Erythroblast (primary cell): ENCODE results near the gene TAB2.
A peak's percentile ranks its signal among the peaks of the same experiment; 100 is the strongest.

Source experiments
- DNase-seq, 2 experiments: peaks; one replicate each; lab custom pipeline; 2025; lab: John Stamatoyannopoulos, UW
- GATA1 ChIP-seq: IDR thresholded peaks from 2 replicates; pipeline ENCODE4 v1.6.1; 2011; ENCODE audit warnings: low read depth, mild to moderate bottlenecking, control low read depth, low read length, moderate library complexity
- POLR2A ChIP-seq: IDR thresholded peaks from 2 replicates; pipeline ENCODE4 v1.6.1; 2011; ENCODE audit warnings: mild to moderate bottlenecking, low read length

The TAB2 gene

DNA sequence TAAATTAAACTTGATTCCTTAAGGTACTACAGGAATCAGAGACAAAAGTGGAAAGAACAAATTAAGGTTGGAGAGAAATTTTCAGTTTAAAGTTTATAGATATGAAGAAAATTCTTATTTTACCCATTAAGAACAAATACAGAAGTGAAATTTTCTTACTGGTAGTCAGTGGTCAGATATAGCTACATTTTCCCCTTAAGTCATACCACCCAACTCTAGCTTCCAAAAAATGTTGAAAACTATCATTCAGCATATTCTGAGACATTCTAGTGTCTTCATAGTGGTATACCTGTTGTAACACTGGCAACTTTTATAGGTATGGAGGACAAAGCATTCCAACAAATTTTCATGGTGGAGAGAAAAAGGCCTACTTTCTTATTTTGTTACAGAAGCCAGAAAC, 67.0 kb downstream of the TAB2 start:
- TF ChIP-seq POLR2A: no peak
- TF ChIP-seq GATA1: no peak
- DNase-seq: no peak

DNA sequence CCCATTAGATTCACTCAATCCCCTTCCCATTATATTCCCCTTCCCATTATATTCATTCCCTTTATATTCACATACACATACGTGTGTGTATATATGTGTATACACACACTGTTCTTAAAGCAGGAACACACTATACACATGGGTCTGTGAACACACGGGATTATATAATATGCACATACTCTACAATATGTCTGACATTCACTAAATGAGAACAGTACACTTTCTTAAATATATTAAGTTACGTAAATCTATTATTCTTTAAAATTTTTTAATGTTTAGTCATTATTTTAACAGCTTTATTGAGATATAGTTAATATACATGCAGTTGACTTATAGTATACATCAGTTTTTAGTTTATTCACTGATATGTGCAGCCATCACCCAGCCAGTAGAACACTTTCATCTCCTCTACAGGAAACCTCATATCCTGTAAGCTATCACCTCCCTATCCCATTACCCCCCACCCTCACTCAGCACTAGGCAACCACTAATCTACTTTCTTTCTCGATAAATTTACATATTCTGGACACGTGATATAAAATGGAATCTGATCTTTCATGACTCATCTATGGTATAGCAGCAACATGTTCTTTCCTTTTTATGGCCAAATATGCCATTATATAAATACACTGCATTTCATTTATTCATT, 68.6 kb downstream of the TAB2 start:
- DNase-seq: no peak
- TF ChIP-seq GATA1: no peak
- TF ChIP-seq POLR2A: no peak

DNA sequence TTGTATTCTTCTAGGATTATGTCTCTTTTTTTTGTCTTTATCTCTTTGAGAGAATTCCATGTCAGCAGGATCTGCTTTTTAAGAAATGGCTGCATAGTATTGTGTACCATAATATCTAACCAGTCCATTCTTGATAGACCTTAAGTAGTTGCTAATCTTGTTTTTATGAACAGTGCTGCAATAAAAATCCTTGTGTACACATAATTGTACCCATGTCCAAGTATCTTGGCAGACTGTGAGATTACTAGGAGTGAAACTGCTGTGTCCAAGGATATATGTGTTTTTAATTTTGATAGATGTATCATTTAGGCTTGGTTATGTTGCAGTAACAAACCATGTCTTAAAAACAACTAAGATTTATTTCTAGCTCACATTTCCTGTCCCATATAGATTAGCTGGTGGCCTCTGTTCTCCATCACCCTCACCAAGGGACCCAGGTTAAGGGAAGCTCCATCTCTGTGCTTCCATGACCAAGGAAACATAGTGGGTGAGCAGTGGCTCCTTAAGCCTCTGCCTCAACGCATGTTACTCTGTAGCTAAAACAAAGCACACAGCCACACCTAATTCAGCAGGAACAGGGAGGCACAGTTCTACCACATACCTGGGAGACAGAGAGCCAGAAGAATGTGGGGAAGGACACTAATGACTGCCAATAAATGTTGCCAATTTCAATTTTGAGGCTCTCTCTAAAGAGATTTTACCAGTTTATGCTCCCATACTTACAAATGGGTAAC, 70.4 kb downstream of the TAB2 start:
- DNase-seq: no peak
- no peak for TF ChIP-seq GATA1
- TF ChIP-seq POLR2A: no peak

DNA sequence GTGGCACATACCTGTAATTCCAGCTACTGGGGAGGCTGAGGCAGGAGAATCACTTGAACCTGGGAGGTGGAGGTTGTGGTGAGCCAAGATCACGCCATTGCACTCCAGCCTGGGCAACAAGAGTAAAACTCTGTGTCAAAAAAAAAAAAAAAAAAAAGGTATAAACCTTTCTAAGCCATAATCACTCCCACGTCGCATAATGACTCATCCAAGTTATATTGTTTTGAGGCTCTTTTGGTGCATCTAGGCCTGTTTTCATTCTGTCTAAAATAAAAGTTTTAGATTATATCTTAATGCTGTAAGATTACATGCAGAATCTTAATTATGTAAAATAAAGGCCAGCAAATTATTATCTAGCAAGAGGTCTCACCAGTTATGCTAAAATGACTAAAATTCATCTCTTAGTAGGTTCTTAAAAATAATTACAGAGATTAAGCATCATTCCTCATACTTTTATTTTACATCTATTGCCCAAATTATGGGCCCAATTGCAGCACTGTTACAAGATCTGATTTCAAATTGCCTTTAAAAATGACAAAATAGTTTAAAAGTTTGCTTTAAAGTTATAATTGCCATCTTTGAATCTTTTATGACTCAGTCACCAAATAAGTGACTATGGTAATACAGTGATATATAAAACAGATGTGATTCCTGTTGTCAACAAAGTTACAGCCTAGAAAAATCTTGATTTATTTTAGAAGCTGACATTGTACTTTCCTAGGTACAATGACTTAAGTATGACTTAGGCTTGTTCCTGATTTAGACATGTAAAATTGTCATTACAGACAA, 72.2 kb downstream of the TAB2 start:
- DNase-seq: no peak
- no peak for TF ChIP-seq POLR2A
- no peak for TF ChIP-seq GATA1

DNA sequence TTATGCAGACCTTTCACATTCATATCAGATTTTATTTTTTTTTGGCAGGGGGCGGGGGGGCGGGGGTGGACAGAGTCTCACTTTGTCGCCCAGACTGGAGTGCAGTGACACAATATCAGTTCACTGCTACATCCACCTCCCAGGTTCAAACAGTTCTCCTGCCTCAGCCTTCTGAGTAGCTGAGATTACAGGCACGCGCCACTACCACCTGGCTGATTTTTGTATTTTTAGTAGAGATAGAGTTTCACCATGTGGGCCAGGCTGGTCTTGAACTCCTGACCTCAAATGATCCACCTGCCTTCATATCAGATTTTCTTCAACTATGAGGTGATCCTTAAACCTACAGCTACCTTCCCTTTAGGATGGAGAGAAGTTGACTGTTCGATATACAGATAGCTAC, 74.6 kb downstream of the TAB2 start:
- no peak for DNase-seq
- TF ChIP-seq POLR2A: no peak
- TF ChIP-seq GATA1: no peak

DNA sequence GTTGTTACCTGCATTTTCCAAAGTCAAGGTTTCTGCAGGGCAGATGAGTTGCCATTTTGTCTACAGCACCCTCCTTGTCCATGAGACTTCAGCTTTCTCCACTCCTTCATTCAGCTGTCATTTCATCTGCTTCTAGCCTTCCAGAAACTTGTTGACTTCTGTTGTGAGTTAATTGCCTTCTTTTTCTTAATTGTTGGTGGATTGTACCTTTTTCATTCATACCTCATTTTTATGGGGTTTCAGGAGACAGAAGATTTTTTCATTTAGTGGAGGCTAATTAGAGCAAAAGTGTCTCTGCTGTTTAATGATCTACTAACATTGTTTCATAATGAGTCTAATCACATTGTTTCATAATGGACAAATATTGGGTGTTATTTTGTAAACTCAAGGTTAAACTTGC, 75.0 kb downstream of the TAB2 start:
- DNase-seq: no peak
- TF ChIP-seq POLR2A (no peak), GATA1 (no peak)

DNA sequence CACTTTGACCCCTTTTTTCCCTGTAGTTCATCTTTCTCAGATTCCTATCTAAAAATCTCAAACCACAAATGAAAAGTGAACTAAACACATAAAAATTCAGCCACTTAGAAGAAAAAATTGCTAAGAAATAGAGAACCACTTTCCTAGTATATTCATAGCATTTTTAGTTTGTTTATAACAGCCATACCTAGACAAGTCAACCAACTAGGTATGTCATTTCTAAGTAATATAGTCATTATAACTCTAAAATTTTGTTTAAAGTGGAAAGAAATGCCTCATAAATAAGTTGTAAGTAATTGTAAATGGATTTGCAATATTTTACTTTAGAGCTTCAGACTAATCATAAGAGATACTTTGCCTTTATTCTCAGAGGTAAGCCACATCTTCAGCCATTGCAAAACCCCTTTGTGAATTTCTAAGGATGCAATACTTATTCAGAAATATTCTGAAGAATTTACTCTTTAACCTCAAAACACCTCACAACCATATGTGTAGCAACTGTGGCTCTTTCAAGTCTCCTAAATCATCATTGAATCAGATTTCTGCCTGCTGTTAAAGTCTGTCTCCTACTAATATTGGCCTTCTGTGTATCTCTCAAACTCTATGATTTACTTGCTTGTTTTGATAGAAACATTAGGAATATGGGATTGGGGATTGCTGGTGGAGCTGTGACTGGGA, 75.6 kb downstream of the TAB2 start:
- DNase-seq: no peak
- no peak for TF ChIP-seq POLR2A
- no peak for TF ChIP-seq GATA1

DNA sequence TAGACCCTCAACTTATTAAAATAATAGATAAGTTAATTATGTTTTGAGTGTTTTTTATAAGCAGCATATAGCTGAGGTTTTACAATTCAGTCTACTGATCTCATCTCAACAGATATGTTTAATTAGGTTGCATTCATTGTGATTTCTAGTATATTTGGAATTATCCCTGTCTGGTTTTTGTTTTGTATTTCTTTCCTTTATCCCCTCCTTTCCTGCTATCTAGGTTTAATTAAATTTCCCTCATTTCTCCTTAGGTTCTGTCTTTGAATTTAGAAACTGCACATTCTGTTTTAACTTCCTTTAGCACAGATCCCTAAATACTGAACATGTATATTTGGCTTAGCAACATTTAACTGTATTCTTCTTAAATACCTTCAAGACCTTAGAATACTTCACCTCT, 77.7 kb downstream of the TAB2 start:
- DNase-seq: no peak
- no peak for TF ChIP-seq GATA1
- no peak for TF ChIP-seq POLR2A

DNA sequence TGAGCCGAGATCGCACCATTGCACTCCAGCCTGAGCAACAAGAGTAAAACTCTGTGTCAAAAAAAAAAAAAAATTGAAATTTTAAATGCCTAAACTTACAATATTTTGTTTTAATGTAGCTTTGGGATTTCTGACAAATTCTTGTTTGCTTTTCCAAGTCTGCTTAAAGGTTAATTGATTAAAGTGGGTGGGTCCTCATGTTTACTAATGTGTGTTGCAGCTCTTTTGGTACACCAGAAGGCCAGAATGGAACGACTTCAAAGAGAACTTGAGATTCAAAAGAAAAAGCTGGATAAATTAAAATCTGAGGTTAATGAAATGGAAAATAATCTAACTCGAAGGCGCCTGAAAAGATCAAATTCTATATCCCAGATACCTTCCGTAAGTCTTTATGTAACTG, 79.9 kb downstream of the TAB2 start:
- TF ChIP-seq GATA1 (no peak), POLR2A (no peak)
- no peak for DNase-seq

DNA sequence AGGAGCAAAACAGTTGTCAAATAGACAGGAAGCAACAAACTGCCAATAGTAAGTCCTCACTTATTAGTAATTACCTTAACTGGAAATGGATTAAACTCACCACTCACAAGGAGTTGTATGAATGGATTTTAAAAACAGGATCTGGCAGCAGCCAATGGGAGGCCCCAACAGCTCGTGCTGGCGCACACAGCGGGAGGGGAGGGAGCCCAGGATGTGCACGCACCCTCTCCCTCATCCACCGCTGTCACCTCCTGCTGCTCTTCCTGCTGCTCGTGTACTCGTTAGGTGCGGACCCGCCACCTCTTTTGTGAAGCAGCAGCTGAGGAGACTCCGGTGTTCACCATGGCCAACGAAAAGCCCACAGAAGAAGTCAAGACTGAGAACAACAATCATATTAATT, 82.5 kb downstream of the TAB2 start, which contains the start of gene SUMO4:
TSS of gene SUMO4 (plus strand) at position 213 of the 400 bp plus-strand sequence. CDS start at position 343, 130 bp downstream.
- no peak for DNase-seq
- no peak for TF ChIP-seq GATA1
- TF ChIP-seq POLR2A: no peak

DNA sequence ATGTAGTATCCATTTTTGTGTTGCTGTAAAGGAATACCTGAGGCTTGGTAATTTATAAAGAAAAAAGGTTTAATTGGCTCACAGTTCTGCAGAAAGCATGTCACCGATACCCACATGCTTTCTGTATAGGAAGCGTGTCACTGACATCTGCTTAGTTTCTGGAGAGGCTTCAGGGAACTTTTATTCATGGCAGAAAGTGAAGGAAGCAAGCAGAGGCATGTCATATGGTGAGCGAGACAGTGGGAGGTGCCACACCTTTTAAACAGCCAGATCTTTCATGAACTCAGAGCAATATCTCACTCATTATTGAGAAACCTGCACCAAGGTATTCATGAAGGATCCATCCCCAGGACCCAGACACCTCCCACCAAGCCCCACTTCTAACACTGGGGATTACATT, 86.0 kb downstream of the TAB2 start:
- TF ChIP-seq POLR2A (no peak), GATA1 (no peak)
- DNase-seq: no peak

DNA sequence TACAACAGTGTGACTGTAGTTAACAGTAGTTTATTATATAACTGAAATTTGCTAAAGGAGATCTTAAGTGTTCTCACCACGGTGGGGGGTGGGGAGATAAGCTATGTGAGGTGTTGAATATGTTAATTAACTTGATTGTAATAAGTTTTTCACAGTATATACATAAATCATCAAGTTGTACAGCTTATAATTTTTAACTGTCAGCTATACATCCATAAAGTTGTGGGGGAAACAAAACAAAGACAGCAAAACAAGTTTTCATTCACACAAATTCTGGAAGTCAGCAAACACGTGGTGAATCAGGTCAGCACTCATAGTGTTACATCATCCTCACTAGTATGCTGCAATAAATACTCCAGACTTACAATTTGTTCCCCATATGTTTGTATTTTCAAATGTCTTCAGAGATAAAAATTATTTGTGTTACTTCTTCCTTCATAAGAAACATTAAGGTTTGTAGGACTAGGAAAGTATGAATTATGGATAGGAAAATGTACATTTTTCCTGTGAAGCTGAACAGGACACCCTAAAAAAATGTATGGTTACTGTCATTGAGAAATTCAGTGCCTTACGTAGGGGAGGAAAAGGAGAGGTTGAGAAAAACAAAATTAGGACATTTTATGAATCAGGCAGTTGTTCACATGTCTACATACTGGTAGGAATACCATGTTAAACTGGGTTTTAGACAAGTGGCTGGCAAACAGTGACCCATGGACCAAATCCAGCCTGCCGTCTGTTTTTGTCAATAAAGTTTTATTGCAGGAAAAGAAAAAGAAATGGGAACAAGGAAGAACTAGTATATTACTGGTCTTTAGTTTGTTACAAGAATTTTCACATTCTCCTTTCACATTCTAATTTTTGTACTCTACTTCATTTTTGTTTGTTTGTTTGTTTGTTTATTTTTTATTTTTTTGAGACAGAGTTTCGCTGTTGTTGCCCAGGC, 88.6 kb downstream of the TAB2 start:
- peak in 1 of 2 experiments; percentile 55 for DNase-seq
- TF ChIP-seq POLR2A: no peak
- no peak for TF ChIP-seq GATA1

DNA sequence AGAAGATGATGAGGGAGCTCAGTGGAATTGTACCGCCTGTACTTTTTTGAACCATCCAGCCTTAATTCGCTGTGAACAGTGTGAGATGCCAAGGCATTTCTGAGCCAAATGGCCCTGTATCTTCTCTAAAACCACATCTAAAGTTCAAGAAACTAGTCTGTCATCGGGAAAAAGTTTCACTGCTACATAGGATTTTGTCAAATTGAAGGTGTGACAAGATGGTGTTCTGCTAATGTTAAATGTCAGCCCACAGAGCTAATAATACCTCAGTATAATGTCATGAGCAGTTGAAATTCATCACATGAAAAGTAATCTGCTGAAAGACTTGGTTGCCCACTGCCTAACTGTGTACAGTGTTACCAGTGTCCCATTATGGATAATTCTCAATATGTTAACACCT, 92.1 kb downstream of the TAB2 start:
- TF ChIP-seq GATA1 (no peak), POLR2A (no peak)
- DNase-seq: no peak
